CD1c-positive myeloid dendritic cell (primary cell): ENCODE data around the gene TCOF1.
A peak's percentile ranks its signal among the peaks of the same experiment; 100 is the strongest.

Source experiments
- DNase-seq: peaks from one replicate; pipeline ENCODE4 v3.0.0-alpha.2; 2016; ENCODE audit errors: extremely low spot score

The TCOF1 gene

GRCh38 chr5:150428106-150428876 lies 70.8 kb downstream of the TCOF1 start:
- peak; percentile 51 for DNase-seq

- DNase-seq = no peak
Observed at GRCh38 chr5:150428978-150429377, 71.5 kb downstream of the TCOF1 start.

GRCh38 chr5:150429410-150429873 lies 71.9 kb downstream of the TCOF1 start:
- peak; percentile 88 for DNase-seq

- no peak for DNase-seq
Observed at GRCh38 chr5:150431048-150431447, 73.6 kb downstream of the TCOF1 start.

- no peak for DNase-seq
Observed at GRCh38 chr5:150431574-150431973, 74.1 kb downstream of the TCOF1 start.

GRCh38 chr5:150434464-150434863 lies 77.0 kb downstream of the TCOF1 start:
- DNase-seq = no peak

GRCh38 chr5:150436141-150436680 lies 78.7 kb downstream of the TCOF1 start:
- DNase-seq = peak; percentile 94

DNA sequence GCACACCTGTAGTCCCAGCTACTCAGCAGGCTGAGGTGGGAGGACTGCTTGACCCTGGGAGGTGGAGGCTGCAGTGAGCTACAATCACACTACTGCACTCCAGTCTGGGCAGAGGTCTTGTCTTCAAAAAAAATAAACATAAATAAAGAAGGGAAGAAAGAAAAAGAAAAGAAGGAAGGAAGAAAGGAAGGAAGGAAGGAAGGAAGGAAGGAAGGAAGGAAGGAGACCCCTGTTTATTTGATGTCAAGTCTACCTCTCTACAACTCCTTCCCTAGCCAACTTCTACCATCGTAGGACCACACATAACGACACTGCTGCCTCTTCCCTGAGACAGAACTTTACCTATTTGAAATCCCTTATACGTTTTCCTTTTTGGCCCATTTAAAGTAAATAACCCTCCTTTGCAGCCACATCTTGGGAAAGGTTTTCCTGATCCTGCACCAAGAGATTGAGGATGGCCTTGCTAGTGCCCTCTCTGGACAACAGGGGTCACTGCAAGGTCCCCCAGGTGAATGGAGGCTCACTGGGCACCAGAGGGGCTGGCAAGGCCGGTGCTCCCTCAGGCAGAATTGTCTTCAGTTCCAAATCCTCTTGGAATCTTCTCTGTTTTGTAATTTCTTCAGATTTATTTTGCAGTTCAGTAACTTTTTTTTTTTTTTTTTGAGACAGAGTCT lies 81.5 kb downstream of the TCOF1 start:
- no peak for DNase-seq

DNA sequence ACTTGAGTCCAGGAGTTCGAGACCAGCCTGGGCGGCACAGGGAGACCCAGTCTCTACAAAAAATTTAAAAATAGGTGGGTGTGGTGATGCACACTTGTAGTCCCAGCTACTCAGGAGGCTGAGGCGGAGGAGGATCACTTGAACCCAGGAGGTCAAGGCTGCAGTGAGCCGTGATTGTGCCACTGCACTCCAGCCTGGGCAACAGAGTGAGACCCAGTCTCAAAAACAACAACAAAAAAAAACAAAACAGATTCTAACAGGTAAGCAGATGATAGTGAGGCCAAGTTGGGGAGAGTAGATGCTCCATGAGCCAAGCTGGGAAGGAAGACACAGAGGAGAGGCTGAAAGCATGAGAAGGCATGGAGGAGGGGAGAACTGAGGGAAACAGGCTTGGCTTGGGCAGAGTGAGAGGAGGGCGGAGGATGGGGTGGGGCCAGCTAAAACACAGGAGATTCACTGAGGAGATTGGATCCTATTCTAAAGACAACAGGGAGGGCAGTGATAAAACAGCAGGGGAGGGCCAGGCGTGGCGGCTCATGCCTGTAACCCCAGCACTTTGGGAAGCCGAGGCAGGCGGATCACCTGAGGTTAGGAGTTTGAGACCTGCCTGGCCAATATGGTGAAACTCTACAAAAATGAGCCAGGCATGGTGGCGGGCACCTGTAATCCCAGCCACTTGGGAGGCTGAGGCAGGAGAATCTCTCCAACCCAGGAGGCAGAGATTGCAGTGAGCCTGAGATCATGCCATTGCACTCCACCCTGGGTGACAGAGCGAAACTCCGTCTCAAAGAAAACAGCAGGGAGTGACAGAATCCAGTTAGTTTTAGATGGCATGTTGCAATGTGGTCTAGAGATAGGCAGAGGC lies 83.7 kb downstream of the TCOF1 start:
- no peak for DNase-seq

DNA sequence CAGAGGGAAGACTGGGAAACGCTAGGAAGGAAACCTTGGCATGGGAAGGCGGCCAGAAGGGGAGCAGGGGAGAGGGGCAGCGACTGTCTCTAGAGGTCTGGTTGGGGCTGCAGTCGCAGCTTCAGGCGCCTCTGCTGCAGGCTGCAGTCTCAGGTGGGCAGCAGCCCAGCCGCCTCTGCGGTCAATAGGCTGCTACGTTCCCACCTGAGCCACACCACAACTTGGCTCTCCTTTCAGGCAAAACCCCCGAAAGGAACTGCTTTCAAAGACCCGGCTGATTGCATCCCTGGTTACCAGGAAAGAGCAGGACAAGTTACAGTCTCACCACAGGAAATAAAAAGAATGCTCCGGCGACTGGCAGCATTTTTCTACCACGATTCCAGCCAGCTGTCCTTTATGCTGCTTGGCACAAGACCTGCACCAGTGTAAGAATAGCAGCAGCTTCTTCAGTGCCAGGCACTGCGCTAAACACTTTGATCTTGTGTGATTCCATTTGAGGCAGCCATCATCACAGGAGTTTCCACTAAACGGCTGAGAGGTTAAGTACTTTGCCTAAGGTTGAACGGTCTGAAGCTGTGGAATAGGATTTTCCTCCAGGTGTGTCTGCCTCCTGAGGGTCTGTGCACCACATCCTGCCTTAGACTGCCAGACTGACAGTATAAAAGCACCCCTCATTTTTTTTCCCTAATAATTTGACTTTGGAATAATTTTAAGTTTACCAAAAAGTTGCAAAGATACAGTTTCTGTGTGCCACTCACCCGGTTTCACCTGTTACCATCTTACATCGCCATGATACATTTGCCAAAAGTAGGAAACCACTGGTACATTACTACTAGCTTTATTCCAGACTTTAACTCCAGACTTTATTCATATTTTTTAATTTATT lies 84.6 kb downstream of the TCOF1 start:
- DNase-seq = no peak

- no peak for DNase-seq
Observed at GRCh38 chr5:150442699-150443080, 85.2 kb downstream of the TCOF1 start.

GRCh38 chr5:150443242-150444075 lies 86.0 kb downstream of the TCOF1 start:
- DNase-seq = no peak

DNA sequence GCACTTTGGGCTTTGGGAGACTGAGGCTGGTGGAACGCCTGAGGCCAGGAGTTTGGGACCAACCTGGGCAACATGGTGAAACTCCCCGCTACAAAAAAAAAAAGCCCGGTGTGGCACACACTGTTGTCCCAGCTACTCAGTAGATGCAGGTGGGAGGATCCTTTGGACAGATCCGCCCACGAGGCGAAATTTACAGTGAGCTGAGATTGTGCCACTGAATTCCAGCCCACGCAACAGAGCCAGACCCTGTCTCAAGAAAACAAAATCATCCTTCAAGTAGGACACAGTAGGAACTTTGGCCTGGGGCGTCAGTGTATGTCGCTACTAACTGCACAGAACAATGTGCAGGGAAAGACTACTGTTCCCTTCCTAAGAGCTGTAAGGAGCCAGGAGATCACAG lies 87.3 kb downstream of the TCOF1 start:
- no peak for DNase-seq

DNA sequence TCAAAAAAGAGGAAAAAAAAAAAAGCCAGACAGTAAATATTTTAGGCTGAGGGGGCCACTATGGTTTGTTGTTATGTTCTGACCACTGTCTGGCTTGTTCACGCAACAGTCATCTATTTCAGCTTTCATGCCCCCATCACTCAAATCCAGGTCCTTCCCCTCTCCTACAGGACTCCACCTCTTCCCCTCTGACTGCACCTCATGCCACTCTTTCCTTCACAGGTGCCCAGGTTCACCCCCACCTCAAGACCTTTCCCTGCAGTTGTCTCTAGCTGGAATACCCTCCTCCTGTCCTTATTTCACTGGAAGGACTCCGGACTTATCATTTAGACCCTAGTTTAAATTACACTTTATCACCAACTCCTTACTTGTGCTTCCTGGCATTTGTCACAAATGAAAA lies 88.6 kb downstream of the TCOF1 start:
- DNase-seq = no peak

DNA sequence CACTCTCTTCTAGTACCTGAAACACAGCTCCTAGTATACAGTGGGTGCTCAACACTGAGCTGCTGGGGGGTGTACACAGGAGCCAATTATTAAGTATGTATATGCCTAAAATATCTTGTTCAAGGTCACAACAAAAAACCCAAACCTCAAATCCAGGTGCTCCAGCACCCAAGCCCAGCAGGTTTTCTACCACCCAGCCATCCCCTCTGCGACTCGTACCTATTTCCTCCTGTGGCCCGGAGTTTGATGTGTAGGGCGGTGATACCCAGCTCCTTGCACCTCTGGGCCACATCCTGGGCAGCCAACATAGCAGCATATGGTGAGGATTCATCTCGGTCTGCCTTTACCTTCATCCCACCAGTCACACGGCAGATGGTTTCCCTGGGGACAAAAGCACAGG lies 89.1 kb downstream of the TCOF1 start:
- no peak for DNase-seq

GRCh38 chr5:150447188-150447587 lies 89.7 kb downstream of the TCOF1 start:
- DNase-seq = no peak

DNA sequence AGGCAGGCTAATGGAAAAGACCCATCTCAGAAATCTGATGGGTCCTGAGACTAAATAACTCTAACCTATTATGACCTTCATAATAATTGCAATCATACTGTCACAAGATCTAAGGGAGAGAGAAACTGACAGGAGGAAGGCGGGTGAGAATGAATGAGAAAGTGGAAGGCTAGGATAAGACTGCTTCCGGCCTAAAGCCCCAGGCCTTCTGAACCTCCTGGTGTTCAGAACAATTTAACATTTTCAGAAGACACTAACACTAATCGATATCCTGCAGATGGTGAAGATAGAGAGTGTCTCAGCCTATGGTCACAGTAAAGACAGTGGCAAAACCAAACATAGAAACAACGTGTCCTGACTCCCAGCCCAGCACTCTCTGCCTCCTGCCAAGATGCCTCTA lies 90.8 kb downstream of the TCOF1 start:
- DNase-seq = no peak

GRCh38 chr5:150448952-150449516 lies 91.5 kb downstream of the TCOF1 start:
- DNase-seq = no peak
